Measurements from ENCODE around the gene CDK14.

CDK14 gene

GRCh38 chr7:90681336-90682022, 85.4 kb downstream of the CDK14 start:
- no peak for DNase-seq (ENCODE audit: low read depth)

- no peak for DNase-seq (ENCODE audit: low read depth)
These were observed 90.0 kb downstream of the CDK14 start for GRCh38 chr7:90686146-90686545.

- no peak for DNase-seq (ENCODE audit: low read depth)
These were observed 92.7 kb downstream of the CDK14 start for GRCh38 chr7:90688810-90689209.

GRCh38 chr7:90689260-90689659, 93.1 kb downstream of the CDK14 start:
- DNase-seq (ENCODE audit: low read depth) = no peak

GRCh38 chr7:90690159-90690858, 94.2 kb downstream of the CDK14 start:
- no peak for DNase-seq (ENCODE audit: low read depth)

GRCh38 chr7:90692396-90692795, 96.3 kb downstream of the CDK14 start:
- DNase-seq (ENCODE audit: low read depth) = no peak

- no peak for DNase-seq (ENCODE audit: low read depth)
These were observed 96.8 kb downstream of the CDK14 start for GRCh38 chr7:90692947-90693346.

GRCh38 chr7:90693939-90694338, 97.8 kb downstream of the CDK14 start:
- DNase-seq (ENCODE audit: low read depth) = no peak

- DNase-seq (ENCODE audit: low read depth) = no peak
These were observed 102.5 kb downstream of the CDK14 start for GRCh38 chr7:90698616-90699015.

- no peak for DNase-seq (ENCODE audit: low read depth)
These were observed 104.9 kb downstream of the CDK14 start for GRCh38 chr7:90701021-90701420.

GRCh38 chr7:90701771-90702170, 105.7 kb downstream of the CDK14 start:
- no peak for DNase-seq (ENCODE audit: low read depth)

GRCh38 chr7:90705391-90706071, 109.4 kb downstream of the CDK14 start:
- DNase-seq (ENCODE audit: low read depth) = no peak

- no peak for DNase-seq (ENCODE audit: low read depth)
These were observed 110.1 kb downstream of the CDK14 start for GRCh38 chr7:90706072-90706716.

GRCh38 chr7:90708841-90709317, 112.8 kb downstream of the CDK14 start:
- DNase-seq (ENCODE audit: low read depth) = no peak

- DNase-seq (ENCODE audit: low read depth) = no peak
These were observed 113.7 kb downstream of the CDK14 start for GRCh38 chr7:90709501-90710465.

GRCh38 chr7:90710466-90710850, 114.3 kb downstream of the CDK14 start:
- no peak for DNase-seq (ENCODE audit: low read depth)

GRCh38 chr7:90713628-90714027, 117.5 kb downstream of the CDK14 start:
- DNase-seq (ENCODE audit: low read depth) = no peak

- DNase-seq (ENCODE audit: low read depth) = no peak
These were observed 118.9 kb downstream of the CDK14 start for GRCh38 chr7:90715067-90715466.

GRCh38 chr7:90717296-90718060, 121.4 kb downstream of the CDK14 start:
- DNase-seq (ENCODE audit: low read depth) = no peak

GRCh38 chr7:90719155-90719554, 123.0 kb downstream of the CDK14 start:
- no peak for DNase-seq (ENCODE audit: low read depth)
